Mucosa of rectum (tissue), 2 donors: ENCODE data around the gene FREM1.

Source experiments
- H3K27ac ChIP-seq, 2 donors: one replicate each; pipeline ENCODE4 v1.7.0; 2013; ENCODE audit warnings: inconsistent platforms in 2 of 2, low read depth in 2 of 2, low read length in 2 of 2
- H3K27me3 ChIP-seq, 2 donors: one replicate each; pipeline ENCODE4 v1.7.0; 2013; ENCODE audit warnings: low read length in 2 of 2; ENCODE audit not compliant: control insufficient read depth in 2 of 2, insufficient read depth in 2 of 2
- H3K36me3 ChIP-seq, 2 donors: one replicate each; pipeline ENCODE4 v1.7.0; 2013; ENCODE audit warnings: low read length in 2 of 2; ENCODE audit not compliant: control insufficient read depth in 2 of 2, insufficient read depth in 2 of 2
- H3K4me1 ChIP-seq, 2 donors: one replicate each; pipeline ENCODE4 v1.7.0; 2013; ENCODE audit warnings: low read length in 2 of 2, mild to moderate bottlenecking in 1 of 2; ENCODE audit not compliant: control insufficient read depth in 2 of 2, insufficient read depth in 2 of 2
- H3K4me3 ChIP-seq, 2 donors: one replicate each; pipeline ENCODE4 v1.7.0; 2013; ENCODE audit warnings: low read length in 2 of 2
- H3K9ac ChIP-seq, 2 donors: one replicate each; pipeline ENCODE4 v1.7.0; 2013; ENCODE audit warnings: low read length in 2 of 2, low read depth in 1 of 2, mild to moderate bottlenecking in 1 of 2
- H3K9me3 ChIP-seq, 2 donors: one replicate each; pipeline ENCODE4 v1.7.0; 2013; ENCODE audit warnings: low read length in 2 of 2; ENCODE audit not compliant: control insufficient read depth in 2 of 2
- donor health status: healthy.
- donor health status: Normal muscosa, but diverticular disease.

FREM1 gene

DNA sequence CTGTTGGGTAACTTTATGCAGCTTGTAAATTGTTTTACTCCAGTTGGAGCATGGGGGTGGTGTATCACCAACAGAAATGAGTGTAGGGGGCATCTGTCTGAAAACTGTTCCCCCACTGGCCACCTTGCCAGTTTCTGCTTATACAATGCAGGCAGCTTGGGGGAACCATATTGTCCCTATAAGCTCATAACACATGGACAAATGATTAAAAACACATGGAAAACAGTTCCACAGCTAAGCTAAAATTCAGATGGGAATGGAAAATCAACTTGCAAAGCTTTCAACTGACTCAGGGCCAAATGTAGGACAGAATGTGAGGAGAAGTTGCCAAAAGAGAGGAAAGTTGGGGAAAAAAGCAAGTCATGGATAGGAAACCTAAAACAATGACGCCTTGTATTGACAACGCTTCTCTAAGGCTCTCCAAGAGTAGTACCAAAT is 179.7 kb downstream of the FREM1 start:
- H3K36me3 ChIP-seq = no peaks in the 10 kb centered on the region

GRCh38 chr9:14723301-14723700 is 186.9 kb downstream of the FREM1 start:
- no peaks in the 10 kb centered on the region for H3K4me1 ChIP-seq
- no peaks in the 10 kb centered on the region for H3K9me3 ChIP-seq
- H3K27me3 ChIP-seq = peaks cover 0 to 5% of the 10 kb centered on the region in 2 donors
- no peak overlapping the region for H3K9ac ChIP-seq
- no peaks in the 10 kb centered on the region for H3K36me3 ChIP-seq
- no peak overlapping the region for H3K27ac ChIP-seq
- H3K4me3 ChIP-seq = no peak overlapping the region

More for the DNA sequence above, 179.7 kb downstream of the FREM1 start:
- Histone ChIP-seq H3K4me3 (no peak overlapping the region), H3K27ac (no peak overlapping the region), H3K4me1 (no peaks in the 10 kb centered on the region), H3K9ac (no peak overlapping the region), H3K27me3 (no peaks in the 10 kb centered on the region), H3K9me3 (no peaks in the 10 kb centered on the region)

DNA sequence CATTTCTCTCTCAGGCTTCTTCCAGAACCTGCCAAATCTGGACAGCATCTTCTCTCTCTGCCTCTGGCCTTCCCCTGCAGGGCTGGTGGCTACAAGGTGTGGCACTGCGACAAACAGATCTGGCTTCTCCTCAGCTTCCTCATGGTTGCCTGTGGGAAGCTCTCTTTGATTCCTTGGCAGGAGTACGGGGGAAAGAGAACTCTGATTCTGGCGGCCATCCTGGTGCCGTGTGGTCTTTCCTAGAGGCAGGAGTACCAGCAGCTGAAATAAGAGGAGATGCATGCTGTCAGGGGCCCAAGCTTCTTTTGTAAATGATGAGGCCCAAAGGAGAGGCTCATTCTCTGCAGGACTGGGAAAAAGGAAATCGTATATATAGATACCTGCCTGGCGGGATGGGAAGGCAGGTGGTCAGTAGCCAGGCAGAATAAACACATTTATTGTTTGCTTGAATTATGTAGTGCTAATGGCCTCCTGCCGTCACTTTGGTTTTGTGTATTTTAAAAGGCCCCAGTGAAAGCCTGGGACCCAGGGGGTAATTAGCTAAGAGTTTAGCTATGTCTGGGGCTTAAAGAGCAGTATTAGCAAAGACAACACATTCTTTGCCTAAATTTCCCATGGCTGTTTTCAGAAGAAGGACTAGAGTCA is 187.7 kb downstream of the FREM1 start, which contains the start of gene CER1:
TSS of gene CER1 (minus strand) at position 343 of the 645 bp plus-strand sequence. CDS start at position 282, 61 bp downstream.
- no peak within 1 kb of the TSS for H3K27ac ChIP-seq
- H3K4me1 ChIP-seq = no peaks in the 10 kb centered on the region
- no peak within 1 kb of the TSS for H3K9ac ChIP-seq
- H3K4me3 ChIP-seq = no peak within 1 kb of the TSS
- peaks cover 0 to 5% of the 10 kb centered on the region in 2 donors for H3K27me3 ChIP-seq
- no peaks in the 10 kb centered on the region for H3K9me3 ChIP-seq
- H3K36me3 ChIP-seq = no peaks in the 10 kb centered on the region

GRCh38 chr9:14719231-14719923 is 190.9 kb downstream of the FREM1 start:
- Histone ChIP-seq H3K4me1 (no peaks in the 10 kb centered on the region), H3K27me3 (peaks cover 0 to 3% of the 10 kb centered on the region in 2 donors), H3K4me3 (no peak overlapping the region), H3K27ac (no peak overlapping the region), H3K9ac (no peak overlapping the region), H3K9me3 (no peaks in the 10 kb centered on the region), H3K36me3 (no peaks in the 10 kb centered on the region)

DNA sequence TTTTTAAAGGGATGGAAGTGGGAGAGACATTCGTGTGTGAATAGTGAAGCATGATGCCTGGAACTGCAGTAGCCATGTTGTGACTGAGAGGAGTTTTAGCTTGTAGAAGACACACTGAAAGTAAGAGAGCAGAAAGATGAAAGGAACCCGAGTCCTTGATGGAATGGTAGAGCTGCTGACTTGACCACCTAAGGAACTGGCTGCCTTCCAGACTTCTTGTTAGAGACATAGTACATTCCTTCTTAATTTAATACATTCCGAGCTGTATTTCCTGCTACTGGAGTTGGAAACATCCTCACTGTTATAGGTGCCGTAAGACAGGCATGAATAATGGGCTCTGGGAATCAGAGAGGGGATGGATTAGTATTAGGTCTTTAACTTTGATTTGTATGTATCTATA is 195.1 kb downstream of the FREM1 start:
- H3K27me3 ChIP-seq = peaks cover 0 to 3% of the 10 kb centered on the region in 2 donors

GRCh38 chr9:14713187-14713767 is 197.0 kb downstream of the FREM1 start:
- peaks cover 0 to 2% of the 10 kb centered on the region in 2 donors for H3K9me3 ChIP-seq
- H3K9ac ChIP-seq = no peak overlapping the region
- no peaks in the 10 kb centered on the region for H3K36me3 ChIP-seq
- no peaks in the 10 kb centered on the region for H3K4me1 ChIP-seq
- no peaks in the 10 kb centered on the region for H3K27me3 ChIP-seq
- H3K4me3 ChIP-seq = no peak overlapping the region
- no peak overlapping the region for H3K27ac ChIP-seq

More for the DNA sequence above, 195.1 kb downstream of the FREM1 start:
- Histone ChIP-seq H3K4me3 (no peak overlapping the region), H3K9me3 (peaks cover 0 to 1% of the 10 kb centered on the region in 2 donors), H3K9ac (no peak overlapping the region), H3K36me3 (no peaks in the 10 kb centered on the region), H3K4me1 (no peaks in the 10 kb centered on the region), H3K27ac (no peak overlapping the region)

DNA sequence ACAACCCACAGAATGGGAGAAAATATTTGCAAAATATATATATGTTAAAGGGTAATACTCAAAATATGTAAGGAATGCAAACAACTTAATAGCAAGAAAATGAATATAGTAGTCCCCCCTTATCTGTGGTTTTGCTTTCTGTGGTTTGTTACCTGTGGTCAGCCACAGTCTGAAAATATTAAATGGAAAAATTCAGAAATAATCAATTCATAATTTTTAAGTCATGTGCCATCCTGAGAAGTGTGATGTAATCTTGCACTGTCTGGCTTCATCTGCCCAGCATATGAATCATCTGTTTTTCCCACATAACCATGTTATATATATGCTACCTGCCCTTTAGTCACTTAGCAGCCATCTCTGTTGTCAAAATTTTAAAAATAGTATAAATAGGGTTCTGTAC is 199.4 kb downstream of the FREM1 start:
- Histone ChIP-seq H3K27ac (no peak overlapping the region), H3K36me3 (no peaks in the 10 kb centered on the region), H3K4me3 (no peak overlapping the region)

DNA sequence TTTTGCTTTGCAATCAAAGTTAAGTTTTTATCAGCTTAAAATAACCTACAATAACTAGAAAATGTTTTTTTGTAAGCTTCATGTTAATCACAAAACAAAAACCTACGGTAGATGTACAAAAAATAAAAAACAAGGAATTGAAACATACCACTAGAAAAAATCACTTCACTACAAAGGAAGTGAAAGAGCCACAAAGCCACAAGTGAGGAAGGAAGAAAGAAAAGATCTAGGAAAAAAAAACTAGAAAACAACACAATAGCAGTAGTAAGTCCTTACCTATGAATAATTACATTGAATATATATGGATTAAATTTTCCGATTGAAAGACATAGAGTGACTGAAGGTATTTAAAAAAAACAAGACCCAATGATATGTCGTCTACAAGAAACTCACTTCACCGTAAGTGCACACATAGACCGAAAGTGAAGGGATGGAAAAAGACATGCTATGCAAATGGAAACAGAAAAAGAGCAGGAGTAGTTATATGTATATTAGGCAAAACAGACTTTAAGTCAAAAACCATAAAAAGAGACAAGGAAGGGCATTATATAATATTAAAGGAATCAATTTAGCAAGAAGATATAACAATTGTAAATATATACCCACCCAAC is 203.6 kb downstream of the FREM1 start:
- H3K4me3 ChIP-seq = no peak overlapping the region
- peaks cover 3 to 4% of the 10 kb centered on the region in 2 donors for H3K9me3 ChIP-seq
- H3K27ac ChIP-seq = no peak overlapping the region
- no peak overlapping the region for H3K9ac ChIP-seq
- H3K36me3 ChIP-seq = no peaks in the 10 kb centered on the region
- no peaks in the 10 kb centered on the region for H3K27me3 ChIP-seq
- H3K4me1 ChIP-seq = no peaks in the 10 kb centered on the region

More for the DNA sequence above, 199.4 kb downstream of the FREM1 start:
- Histone ChIP-seq H3K9ac (no peak overlapping the region), H3K27me3 (no peaks in the 10 kb centered on the region), H3K4me1 (no peaks in the 10 kb centered on the region), H3K9me3 (peaks cover 0 to 2% of the 10 kb centered on the region in 2 donors)

- Histone ChIP-seq H3K27me3 (peaks cover 0 to 3% of the 10 kb centered on the region in 2 donors), H3K9me3 (peaks cover 3% of the 10 kb centered on the region in 2 donors), H3K27ac (no peak overlapping the region), H3K9ac (no peak overlapping the region), H3K4me3 (no peak overlapping the region), H3K36me3 (no peaks in the 10 kb centered on the region), H3K4me1 (no peaks in the 10 kb centered on the region)
Measured at GRCh38 chr9:14705079-14705478, 205.1 kb downstream of the FREM1 start.

GRCh38 chr9:14704281-14704680 is 205.9 kb downstream of the FREM1 start:
- Histone ChIP-seq H3K36me3 (no peaks in the 10 kb centered on the region), H3K27me3 (peaks cover 0 to 3% of the 10 kb centered on the region in 2 donors), H3K4me1 (no peaks in the 10 kb centered on the region), H3K27ac (no peak overlapping the region), H3K4me3 (no peak overlapping the region), H3K9me3 (peaks cover 2 to 3% of the 10 kb centered on the region in 2 donors), H3K9ac (no peak overlapping the region)
